GM12878 (cell line): ENCODE measurements around the gene EED.
A peak's percentile ranks its signal among the peaks of the same experiment; 100 is the strongest.

ENCODE experiments used
- CEBPB ChIP-seq, 2 experiments: fragments of 150-350 bp in 1 of 2; IDR thresholded peaks; 2 replicates each; pipeline ENCODE4 v1.6.1; 2012 to 2014; ENCODE audit warnings: low read depth in 2 of 2, low read length in 2 of 2, borderline replicate concordance in 1 of 2, inconsistent platforms in 1 of 2
- EP300 ChIP-seq, 2 experiments: fragments of 150-350 bp in 1 of 2; IDR thresholded peaks; 2 replicates each; pipeline ENCODE4 v1.6.1; 2011 to 2012; ENCODE audit warnings: low read depth in 2 of 2, low read length in 2 of 2, borderline replicate concordance in 1 of 2, improper control_type of control experiment in 1 of 2, inconsistent platforms in 1 of 2; ENCODE audit not compliant: control insufficient read depth in 1 of 2
- MEF2A ChIP-seq: IDR thresholded peaks from 2 replicates; pipeline ENCODE4 v1.6.1; 2011; ENCODE audit warnings: low read depth, mild to moderate bottlenecking, low read length, moderate library complexity; ENCODE audit not compliant: insufficient read depth
- POLR2A ChIP-seq: IDR thresholded peaks from 2 replicates; pipeline ENCODE4 v1.6.1; 2011; ENCODE audit warnings: low read depth, mild to moderate bottlenecking, low read length
- RFX5 ChIP-seq: IDR thresholded peaks from 2 replicates; pipeline ENCODE4 v1.6.1; 2011; ENCODE audit warnings: low read depth, low read length, improper control_type of control experiment
- SMC3 ChIP-seq: IDR thresholded peaks from 2 replicates; pipeline ENCODE4 v1.6.1; 2011; ENCODE audit warnings: low read length, improper control_type of control experiment, borderline replicate concordance
- SREBF1 ChIP-seq: IDR thresholded peaks from 2 replicates; pipeline ENCODE4 v1.6.1; 2012; ENCODE audit warnings: mild to moderate bottlenecking, low read length
- SREBF2 ChIP-seq: IDR thresholded peaks from 2 replicates; pipeline ENCODE4 v1.6.1; 2012; ENCODE audit warnings: mild to moderate bottlenecking, low read length
- ZNF622 ChIP-seq: fragments of 450-650 bp; IDR thresholded peaks from 2 replicates; pipeline ENCODE4 v1.6.1; 2017; ENCODE audit warnings: mild to moderate bottlenecking, inconsistent platforms
- TF ChIP-seq, protein P1 (sequence below), 3 experiments: IDR thresholded peaks in 2 of 3; conservative IDR thresholded peaks in 1 of 3; 2 replicates each; pipeline ENCODE4 v1.5.1; 2011; ENCODE audit warnings: low read depth in 3 of 3, low read length in 3 of 3, mild to moderate bottlenecking in 3 of 3, control low read depth in 2 of 3, moderate library complexity in 2 of 3, inconsistent platforms in 1 of 3, mixed read lengths in 1 of 3; ENCODE audit not compliant: control insufficient read depth in 2 of 3, insufficient read depth in 1 of 3; ENCODE audit errors: extremely low read depth in 1 of 3
- TF ChIP-seq, protein P2 (sequence below): IDR thresholded peaks from 2 replicates; pipeline ENCODE4 v1.6.1; 2012; ENCODE audit warnings: low read depth, low read length, improper control_type of control experiment
- TF ChIP-seq, protein P3 (sequence below): IDR thresholded peaks from 2 replicates; pipeline ENCODE4 v1.6.1; 2011; ENCODE audit warnings: mild to moderate bottlenecking, low read depth, low read length, moderate library complexity; ENCODE audit not compliant: insufficient replicate concordance

DNA sequence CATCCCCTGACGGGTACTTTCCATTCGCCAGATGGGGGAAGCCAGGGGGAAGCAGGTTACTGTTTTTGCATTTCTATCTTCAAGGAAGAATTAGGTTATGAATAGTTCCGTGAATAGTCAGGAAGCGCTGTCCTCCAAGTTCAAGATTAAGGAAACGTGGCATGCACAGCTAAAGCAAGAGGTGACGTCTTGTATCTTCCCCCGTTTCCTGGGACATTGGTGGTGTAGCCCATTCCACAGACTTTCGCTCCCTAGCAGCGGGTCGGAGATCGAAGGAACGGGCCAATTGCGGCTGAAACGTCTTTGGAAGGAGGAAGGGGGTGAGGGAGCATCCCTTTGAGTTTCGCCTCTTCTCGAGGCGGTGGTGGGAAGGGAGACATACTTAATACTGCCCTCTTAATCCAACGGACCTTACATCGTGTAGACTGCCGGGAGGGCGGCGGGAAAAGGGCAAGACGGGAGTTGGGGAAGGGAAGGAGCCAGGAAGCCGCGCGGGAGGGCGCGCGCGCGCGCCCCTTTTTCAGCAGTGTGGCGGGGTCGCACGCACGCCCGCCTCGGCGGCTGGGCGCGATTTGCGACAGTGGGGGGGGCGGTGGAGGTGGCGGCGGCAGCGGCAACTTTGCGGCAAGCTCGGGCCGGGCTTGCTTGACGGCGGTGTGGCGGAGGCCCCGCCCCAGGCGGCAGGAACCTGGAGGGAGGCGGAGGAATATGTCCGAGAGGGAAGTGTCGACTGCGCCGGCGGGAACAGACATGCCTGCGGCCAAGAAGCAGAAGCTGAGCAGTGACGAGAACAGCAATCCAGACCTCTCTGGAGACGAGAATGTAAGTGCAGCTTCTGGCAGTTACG is at the start of gene EED:
- TF ChIP-seq SREBF1 (peak; percentile 99), MEF2A (no peak), RFX5 (no peak), SMC3 (no peak), CEBPB (IDR thresholded peaks at IDR 0.05; ENCODE audit: borderline replicate concordance in 1 of 2, low read depth in 2 of 2, low read length in 2 of 2) (no peak), POLR2A (peak; percentile 80), ZNF622 (no peak), SREBF2 (no peak), EP300 (IDR thresholded peaks at IDR 0.05; ENCODE audit: borderline replicate concordance in 1 of 2, control insufficient read depth in 1 of 2, low read depth in 2 of 2, low read length in 2 of 2) (peak in 1 of 2 experiments; percentile 25; a peak in 1 of 4 replicates)
- TF ChIP-seq, protein P1, sequence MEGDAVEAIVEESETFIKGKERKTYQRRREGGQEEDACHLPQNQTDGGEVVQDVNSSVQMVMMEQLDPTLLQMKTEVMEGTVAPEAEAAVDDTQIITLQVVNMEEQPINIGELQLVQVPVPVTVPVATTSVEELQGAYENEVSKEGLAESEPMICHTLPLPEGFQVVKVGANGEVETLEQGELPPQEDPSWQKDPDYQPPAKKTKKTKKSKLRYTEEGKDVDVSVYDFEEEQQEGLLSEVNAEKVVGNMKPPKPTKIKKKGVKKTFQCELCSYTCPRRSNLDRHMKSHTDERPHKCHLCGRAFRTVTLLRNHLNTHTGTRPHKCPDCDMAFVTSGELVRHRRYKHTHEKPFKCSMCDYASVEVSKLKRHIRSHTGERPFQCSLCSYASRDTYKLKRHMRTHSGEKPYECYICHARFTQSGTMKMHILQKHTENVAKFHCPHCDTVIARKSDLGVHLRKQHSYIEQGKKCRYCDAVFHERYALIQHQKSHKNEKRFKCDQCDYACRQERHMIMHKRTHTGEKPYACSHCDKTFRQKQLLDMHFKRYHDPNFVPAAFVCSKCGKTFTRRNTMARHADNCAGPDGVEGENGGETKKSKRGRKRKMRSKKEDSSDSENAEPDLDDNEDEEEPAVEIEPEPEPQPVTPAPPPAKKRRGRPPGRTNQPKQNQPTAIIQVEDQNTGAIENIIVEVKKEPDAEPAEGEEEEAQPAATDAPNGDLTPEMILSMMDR (IDR thresholded peaks at IDR 0.05 in 2 of 3, conservative IDR thresholded peaks at IDR 0.05 in 1 of 3; ENCODE audit: control insufficient read depth in 2 of 3, extremely low read depth in 1 of 3, insufficient read depth in 1 of 3, low read depth in 3 of 3, low read length in 3 of 3) = no peak
- TF ChIP-seq, protein P2, sequence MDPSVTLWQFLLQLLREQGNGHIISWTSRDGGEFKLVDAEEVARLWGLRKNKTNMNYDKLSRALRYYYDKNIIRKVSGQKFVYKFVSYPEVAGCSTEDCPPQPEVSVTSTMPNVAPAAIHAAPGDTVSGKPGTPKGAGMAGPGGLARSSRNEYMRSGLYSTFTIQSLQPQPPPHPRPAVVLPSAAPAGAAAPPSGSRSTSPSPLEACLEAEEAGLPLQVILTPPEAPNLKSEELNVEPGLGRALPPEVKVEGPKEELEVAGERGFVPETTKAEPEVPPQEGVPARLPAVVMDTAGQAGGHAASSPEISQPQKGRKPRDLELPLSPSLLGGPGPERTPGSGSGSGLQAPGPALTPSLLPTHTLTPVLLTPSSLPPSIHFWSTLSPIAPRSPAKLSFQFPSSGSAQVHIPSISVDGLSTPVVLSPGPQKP = peak; percentile 22; the same call in 1 of the 2 replicates
- TF ChIP-seq, protein P3, sequence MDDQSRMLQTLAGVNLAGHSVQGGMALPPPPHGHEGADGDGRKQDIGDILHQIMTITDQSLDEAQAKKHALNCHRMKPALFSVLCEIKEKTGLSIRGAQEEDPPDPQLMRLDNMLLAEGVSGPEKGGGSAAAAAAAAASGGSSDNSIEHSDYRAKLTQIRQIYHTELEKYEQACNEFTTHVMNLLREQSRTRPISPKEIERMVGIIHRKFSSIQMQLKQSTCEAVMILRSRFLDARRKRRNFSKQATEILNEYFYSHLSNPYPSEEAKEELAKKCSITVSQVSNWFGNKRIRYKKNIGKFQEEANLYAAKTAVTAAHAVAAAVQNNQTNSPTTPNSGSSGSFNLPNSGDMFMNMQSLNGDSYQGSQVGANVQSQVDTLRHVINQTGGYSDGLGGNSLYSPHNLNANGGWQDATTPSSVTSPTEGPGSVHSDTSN = no peak
